NCI-H2196 (cell line): ENCODE data around the gene IL1R2.

ENCODE experiments used
- DNase-seq: peaks from one replicate; lab custom pipeline; 2025; ENCODE audit not compliant: unreplicated experiment; lab: John Stamatoyannopoulos, UW

Gene IL1R2

GRCh38 chr2:101974663-101975062 lies 17.1 kb upstream of the IL1R2 start:
- DNase-seq = no peak

DNA sequence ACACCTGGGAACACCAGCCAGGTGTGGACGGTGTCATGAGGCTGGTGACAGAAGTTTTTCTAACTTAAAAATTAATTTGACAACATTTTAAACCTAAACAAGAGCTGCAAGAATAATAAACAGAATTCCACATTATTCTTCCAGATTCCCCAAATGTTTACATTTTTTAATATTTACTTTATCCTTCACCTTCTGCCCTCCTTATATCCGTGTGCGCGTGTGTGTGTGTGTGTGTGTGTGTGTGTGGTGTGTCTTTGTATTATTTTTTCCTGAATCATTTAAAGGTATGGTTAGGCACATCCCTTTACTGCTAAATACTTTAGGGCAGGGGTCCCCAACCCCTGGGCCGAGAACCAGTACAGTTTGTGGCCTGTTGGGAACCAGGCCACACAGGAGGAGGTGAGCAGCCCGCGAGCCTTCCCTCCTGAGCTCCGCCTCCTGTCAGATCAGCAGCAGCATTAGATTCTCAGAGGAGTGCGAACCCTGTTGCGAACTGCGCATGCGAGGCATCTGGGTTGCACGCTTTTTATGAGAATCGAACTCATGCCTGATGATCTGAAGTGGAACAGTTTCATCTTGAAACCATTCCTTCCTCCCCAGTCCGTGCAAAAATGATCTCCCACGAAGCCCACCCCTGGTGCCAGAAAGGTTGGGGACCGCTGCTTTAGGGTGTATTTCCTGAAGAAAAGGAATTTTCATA lies 16.4 kb upstream of the IL1R2 start:
- no peak for DNase-seq

GRCh38 chr2:101976891-101977290 lies 14.9 kb upstream of the IL1R2 start:
- no peak for DNase-seq

DNA sequence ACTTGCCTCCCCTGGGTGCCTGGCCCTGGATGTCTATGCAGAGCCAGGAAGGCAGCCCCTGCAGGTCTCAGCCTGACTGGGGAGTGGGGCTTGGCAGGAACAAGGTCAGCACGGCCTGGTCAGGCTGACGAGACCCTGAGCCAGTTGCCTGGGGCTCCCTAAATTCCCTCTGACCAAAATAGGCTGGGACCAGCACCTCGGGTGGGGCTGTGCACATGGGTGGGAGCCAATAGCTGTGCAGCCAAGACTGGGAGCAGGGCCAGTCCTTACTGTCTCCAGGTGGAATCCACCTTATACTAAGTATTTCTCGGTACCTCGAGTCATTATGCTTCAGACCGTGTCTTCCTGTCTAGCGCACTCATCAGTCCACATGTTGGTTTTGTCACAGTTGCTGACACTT lies 11.4 kb upstream of the IL1R2 start:
- DNase-seq = no peak

- no peak for DNase-seq
Observed at GRCh38 chr2:101981066-101981465, 10.7 kb upstream of the IL1R2 start.

- no peak for DNase-seq
Observed at GRCh38 chr2:101981504-101981903, 10.3 kb upstream of the IL1R2 start.

DNA sequence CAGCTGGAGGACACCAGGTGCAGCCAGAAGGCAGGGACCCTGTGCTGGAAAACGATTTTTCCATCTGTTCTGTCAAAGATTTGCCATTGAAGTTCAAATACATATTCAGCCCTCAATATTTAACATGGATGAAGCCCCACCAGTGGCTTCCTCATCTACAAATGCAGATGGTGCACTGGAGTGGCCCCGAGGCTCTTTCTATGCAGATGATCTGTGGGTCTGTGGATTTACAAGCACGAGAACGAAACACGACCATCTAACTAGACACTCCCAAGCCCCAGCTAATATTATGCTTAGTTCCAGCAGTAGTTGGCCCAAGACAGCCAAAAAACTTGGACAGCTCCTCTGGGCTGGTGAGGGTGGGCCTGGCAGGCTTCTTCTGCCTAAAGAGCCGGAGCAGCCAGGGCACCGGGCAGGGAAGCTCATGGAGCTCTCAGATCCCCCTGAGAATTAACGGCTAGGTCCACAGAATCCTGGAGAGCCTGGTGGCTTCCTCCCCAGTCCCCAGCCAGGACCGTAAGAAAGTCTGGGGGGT lies 9.2 kb upstream of the IL1R2 start:
- no peak for DNase-seq

- peak; percentile 23 for DNase-seq
Observed at GRCh38 chr2:101983486-101983885, 8.3 kb upstream of the IL1R2 start.

DNA sequence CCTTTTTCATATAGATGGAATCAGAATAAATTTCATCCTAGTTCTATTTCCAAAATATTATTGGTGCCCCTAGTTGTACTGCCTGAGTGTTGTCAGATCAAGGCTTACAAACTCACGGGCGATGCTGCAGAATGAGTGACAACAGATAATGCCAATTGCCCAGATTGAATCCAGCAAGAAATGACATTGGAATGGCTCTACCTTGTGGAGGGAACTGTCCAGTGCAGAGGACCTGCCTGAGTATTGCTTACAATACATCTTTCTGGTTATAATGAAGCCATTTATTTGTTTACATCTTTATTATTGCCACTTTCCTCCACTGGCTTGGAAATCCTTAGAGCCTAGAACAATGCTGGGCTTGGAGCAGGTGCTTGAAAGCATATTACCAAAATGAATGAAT lies 7.8 kb upstream of the IL1R2 start:
- DNase-seq = no peak

DNA sequence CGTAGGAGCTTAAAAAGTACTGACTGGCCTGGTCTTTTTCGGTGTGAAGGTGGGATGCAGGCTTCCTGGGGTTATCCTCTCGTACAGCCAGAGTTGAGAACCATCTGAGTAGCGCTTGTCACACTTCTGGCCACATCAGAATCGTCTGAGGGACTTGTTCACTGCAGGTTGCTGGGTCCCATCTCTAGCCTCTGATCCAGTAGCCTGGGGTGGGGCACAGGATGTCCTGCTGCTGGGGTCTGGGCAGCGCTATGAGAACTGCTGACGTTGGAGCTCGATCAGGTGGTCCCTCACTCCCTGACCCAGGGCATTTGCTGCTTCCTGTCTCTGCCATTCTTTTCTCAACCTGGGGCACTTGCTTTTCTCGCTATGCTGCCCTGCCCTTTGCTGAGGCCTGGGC lies 7.1 kb upstream of the IL1R2 start:
- DNase-seq = no peak

DNA sequence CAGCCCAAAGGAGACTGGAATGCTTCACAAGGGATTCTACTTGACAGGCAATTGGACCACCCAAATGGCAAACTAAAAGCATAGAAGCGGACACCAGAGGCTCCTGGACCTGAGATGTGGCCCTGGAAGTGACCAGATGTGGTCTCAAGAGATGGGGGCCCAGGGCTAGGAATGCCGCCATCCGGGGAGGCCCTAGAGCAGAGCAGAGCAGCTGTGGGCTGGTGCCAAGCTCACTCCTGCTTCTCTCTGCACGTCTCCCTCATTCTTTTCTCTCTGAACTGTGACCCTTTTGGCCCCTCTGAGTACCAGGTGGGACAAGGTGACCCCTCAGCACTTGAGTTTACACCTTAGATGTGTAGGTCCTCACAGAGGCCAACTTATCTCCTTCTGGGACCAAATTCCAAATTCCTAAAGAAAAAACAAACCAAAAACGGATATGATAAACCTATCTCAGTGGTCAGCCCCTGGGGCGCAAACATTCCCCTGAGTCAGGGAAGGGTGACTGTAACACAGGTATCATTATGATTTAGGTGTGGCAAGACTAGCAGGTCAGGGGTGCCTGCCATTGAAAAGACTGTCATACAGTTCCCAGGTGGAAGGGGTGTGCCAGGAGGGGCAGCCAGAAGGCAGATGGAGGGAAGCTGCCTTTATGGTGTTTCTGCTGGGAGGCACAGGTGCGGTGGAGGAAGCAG lies 6.5 kb upstream of the IL1R2 start:
- DNase-seq = no peak

DNA sequence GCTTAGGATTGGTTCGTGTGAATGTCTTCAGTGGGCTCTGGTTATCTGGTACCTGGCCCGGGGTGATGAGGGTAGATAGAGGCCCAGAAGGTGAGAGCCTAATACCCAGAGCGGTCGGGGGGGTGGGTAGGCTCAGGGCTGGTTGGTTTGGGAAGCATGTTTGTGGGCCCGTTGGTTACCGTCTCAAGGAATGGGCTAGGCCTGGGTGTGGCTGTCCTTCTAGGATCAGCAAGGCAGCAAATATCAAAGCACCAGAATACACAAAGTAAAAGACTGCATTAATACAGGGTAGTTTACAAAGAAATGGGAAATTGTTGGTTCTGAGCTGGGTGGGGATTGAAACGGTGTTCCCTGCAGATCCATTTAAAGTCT lies 6.0 kb upstream of the IL1R2 start:
- DNase-seq = no peak

DNA sequence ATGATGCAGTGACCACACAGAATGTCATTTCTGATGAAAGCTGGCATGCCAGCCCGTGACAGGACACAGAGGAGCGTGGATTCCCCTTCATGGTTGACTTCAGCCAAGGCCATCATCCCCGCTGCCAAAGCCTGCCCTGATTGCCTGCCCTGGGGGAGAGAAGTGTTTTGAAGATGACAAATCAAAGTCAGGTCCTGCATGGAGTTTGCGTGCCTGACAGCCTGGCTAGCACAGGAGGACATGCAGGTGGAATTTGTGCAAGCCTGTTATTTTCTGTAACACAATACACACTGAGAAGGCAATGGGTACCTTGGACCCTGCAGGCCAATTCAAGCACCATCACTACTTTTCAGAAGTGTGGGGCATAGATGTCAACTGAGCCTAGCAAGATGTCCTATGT lies 5.4 kb upstream of the IL1R2 start:
- DNase-seq = no peak

GRCh38 chr2:101986804-101987740 lies 4.7 kb upstream of the IL1R2 start:
- DNase-seq = no peak

- no peak for DNase-seq
Observed at GRCh38 chr2:101987832-101988231, 3.9 kb upstream of the IL1R2 start.

- no peak for DNase-seq
Observed at GRCh38 chr2:101988541-101988940, 3.2 kb upstream of the IL1R2 start.

DNA sequence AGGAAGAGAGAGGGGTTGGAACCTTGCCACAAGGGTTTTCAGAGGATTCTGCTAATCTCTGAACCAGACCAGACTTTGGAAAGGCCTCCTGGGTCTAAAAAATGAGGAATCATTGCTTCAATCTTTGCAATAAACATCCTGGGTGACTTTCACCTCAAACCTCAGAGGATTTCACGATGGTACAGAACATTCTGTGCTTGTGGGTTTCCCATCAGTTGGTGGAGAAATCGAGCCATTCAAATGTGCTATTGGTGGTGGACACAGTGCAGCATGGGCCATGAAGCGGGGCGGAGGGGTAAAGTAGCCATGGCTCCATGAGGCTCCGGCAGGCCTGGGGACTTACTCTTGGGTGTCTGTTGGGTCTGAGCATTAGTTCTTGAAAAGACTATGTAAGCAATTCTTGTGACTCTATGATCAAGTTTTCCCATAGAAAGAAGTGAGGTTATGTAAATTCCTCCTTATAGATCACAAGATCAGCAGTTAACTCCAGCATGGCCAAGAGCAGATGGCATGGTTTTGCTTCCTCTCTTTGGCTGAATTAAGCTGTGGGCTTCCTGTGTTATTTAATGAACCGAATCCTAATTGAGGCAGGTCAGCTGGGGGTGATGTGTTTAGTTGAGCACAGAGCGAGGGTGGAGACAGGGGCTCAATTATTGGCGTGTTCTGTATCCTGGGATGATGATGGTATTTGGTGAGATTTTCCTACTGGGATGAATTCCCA lies 1.9 kb upstream of the IL1R2 start:
- DNase-seq = no peak

- DNase-seq = no peak
Observed at GRCh38 chr2:101993772-101994171, 2.0 kb downstream of the IL1R2 start.

GRCh38 chr2:101995019-101995418 lies 3.3 kb downstream of the IL1R2 start:
- DNase-seq = no peak

- no peak for DNase-seq
Observed at GRCh38 chr2:101995804-101996203, 4.0 kb downstream of the IL1R2 start.

GRCh38 chr2:101998556-101998895 lies 6.8 kb downstream of the IL1R2 start:
- no peak for DNase-seq
